Measurements from ENCODE around the gene ARL6IP4. TPM values are rescaled to one million over a fixed set of nuclear protein-coding genes. Genes with fewer than 3 reads are reported as not detected.

The ARL6IP4 gene
- total RNA-seq, 1 donor from 2014 or later = 156 TPM

- Histone ChIP-seq H3K4me1 (peaks cover 87% of the 10 kb centered on the region), H3K4me3 (peak overlapping the region; percentile 99), H3K27me3 (ENCODE audit: low read depth) (no peaks in the 10 kb centered on the region), H3K27ac (replicated peaks) (peak overlapping the region; percentile 90), H3K36me3 (peaks cover 30% of the 10 kb centered on the region), H3K9me3 (replicated peaks) (no peaks in the 10 kb centered on the region)
- no peak for DNase-seq
- intact Hi-C loops (cut with micrococcal nuclease) = loop anchor here (10.0 kb wide), 1 partner anchor 253 kb away; the partner anchor contains the start of genes MPHOSPH9 and MTRFR
- TF ChIP-seq CTCF (IDR thresholded peaks at IDR 0.05; ENCODE audit: borderline replicate concordance) = no peak
Observed at GRCh38 chr12:122981587-122982476, 1.4 kb downstream of the ARL6IP4 start.

DNA sequence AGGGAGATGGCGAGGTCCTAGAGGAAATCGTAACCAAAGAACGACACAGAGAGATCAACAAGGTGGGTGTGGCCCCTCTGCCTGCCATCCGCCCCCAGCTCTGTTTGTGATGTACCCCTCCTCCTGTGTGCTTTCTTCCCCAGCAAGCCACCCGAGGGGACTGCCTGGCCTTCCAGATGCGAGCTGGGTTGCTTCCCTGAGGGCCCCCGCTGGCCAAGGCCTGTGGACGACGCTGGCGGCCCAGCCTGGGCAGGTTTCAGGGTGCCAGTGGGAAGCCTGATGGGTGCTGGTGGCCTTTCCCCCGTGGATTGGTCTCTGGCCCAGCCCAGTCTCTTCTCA, 2.0 kb downstream of the ARL6IP4 start:
- no peak for DNase-seq
- Histone ChIP-seq H3K27ac (replicated peaks) (peak overlapping the region; percentile 70), H3K4me1 (peaks cover 81% of the 10 kb centered on the region), H3K4me3 (peak overlapping the region; percentile 99), H3K36me3 (peaks cover 32% of the 10 kb centered on the region), H3K9me3 (replicated peaks) (no peaks in the 10 kb centered on the region), H3K27me3 (ENCODE audit: low read depth) (no peaks in the 10 kb centered on the region)
- no peak for TF ChIP-seq CTCF (IDR thresholded peaks at IDR 0.05; ENCODE audit: borderline replicate concordance)
- intact Hi-C loops (cut with micrococcal nuclease) = loop anchor here (10.0 kb wide), 1 partner anchor 252 kb away; the partner anchor contains the start of genes MPHOSPH9 and MTRFR

GRCh38 chr12:122982963-122983788, 2.7 kb downstream of the ARL6IP4 start:
- TF ChIP-seq CTCF (IDR thresholded peaks at IDR 0.05; ENCODE audit: borderline replicate concordance) = no peak
- intact Hi-C loops (cut with micrococcal nuclease) = loop anchor here (10.0 kb wide), 1 partner anchor 252 kb away; the partner anchor contains the start of genes MPHOSPH9 and MTRFR
- Histone ChIP-seq H3K9me3 (replicated peaks) (no peaks in the 10 kb centered on the region), H3K27ac (replicated peaks) (peak overlapping the region; percentile 70), H3K27me3 (ENCODE audit: low read depth) (no peaks in the 10 kb centered on the region), H3K4me1 (peaks cover 75% of the 10 kb centered on the region), H3K4me3 (peak overlapping the region; percentile 99), H3K36me3 (peaks cover 40% of the 10 kb centered on the region)
- no peak for DNase-seq

DNA sequence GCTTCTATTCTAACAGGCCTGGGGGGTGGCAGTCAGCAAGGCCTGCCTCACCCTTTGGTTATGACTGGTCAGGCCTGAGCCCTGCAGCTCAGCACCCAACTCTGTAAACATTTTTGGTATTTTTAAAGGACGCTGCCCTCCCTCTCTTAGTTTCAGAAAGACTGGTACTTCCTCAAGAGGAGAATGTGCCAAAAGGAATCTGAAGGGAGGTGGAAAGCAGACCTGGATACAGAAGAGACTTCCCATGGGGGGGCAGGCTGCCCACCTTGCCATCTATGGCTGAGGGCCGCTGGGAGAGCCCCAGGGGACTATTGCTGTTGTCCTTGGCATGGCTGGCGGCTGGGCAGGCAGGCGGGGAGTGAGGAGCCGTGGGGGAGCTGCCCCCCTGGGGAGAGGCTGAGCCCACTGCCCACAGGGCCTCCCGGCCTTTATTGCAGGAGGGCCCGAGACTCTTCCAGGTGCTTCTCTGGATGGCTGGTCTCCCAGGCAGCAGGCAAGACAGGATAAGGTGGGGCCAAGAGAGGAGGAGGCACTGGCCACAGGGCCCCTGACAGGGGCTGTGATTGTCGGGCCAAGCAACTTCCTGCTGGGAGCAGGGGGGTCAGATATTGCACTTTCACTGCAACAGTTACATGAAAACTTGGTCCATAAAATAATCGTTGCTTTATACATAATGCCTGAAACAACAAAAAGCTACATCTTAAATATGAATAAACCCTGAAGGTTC, 3.5 kb downstream of the ARL6IP4 start:
- H3K4me3 ChIP-seq = peak overlapping the region; percentile 17
- peaks cover 68% of the 10 kb centered on the region for H3K4me1 ChIP-seq
- H3K27ac ChIP-seq (replicated peaks) = peak overlapping the region; percentile 70
- TF ChIP-seq CTCF (IDR thresholded peaks at IDR 0.05; ENCODE audit: borderline replicate concordance) = no peak
- H3K9me3 ChIP-seq (replicated peaks) = no peaks in the 10 kb centered on the region
- peaks cover 47% of the 10 kb centered on the region for H3K36me3 ChIP-seq
- intact Hi-C loops (cut with micrococcal nuclease) = loop anchor here (10.0 kb wide), 1 partner anchor 251 kb away; the partner anchor contains the start of genes MPHOSPH9 and MTRFR
- no peaks in the 10 kb centered on the region for H3K27me3 ChIP-seq (ENCODE audit: low read depth)
- no peak for DNase-seq
